ENCODE results near the gene C1orf159.
"Not testable (repeated sequence)": the region's sequence is repeated elsewhere in the genome, so short reads cannot be mapped to it uniquely, and the experiment has no call there.

GRCh38 chr1:1065940-1066304 is 50.0 kb downstream of the C1orf159 start:
- not testable (repeated sequence) for TF ChIP-seq CTCF (IDR thresholded peaks at IDR 0.05; ENCODE audit: poor library complexity); EZH2phosphoT487 (IDR thresholded peaks at IDR 0.05; ENCODE audit: low read depth, severe bottlenecking, unreplicated experiment); EZH2 (IDR thresholded peaks at IDR 0.05; ENCODE audit: borderline replicate concordance)
